ENCODE data around the gene EEF1A2. TPM values are rescaled to one million over a fixed set of nuclear protein-coding genes. Genes with fewer than 3 reads are reported as not detected.

The EEF1A2 gene
- total and polyA plus RNA-seq, 2 of the 4 experiments (the other 2 are of a cell fraction): 1.3 to 4.6 TPM

- dilution Hi-C loops (cut with HindIII; ENCODE audit: low sequenced_read_pairs, unreplicated experiment) (no loop called here), intact Hi-C loops (cut with micrococcal nuclease) (no loop called here), in situ Hi-C loops (cut with MboI; ENCODE audit: low sequenced_read_pairs) (no loop called here)
- H4K91ac ChIP-seq (ENCODE audit: insufficient read depth, low read depth, low read length): no peak overlapping the region
- no TSS peak for BruUV-seq (replicated peaks)
- ChIA-PET POLR2A (ENCODE audit: unreplicated experiment) (no interaction called here), CTCF (no interaction called here)
- H3K9me1 ChIP-seq (ENCODE audit: insufficient read depth, low read length): no peaks in the 10 kb centered on the region
- no peak overlapping the region for H2AK5ac ChIP-seq (ENCODE audit: low read depth, low read length)
- H2BK5ac ChIP-seq (ENCODE audit: low read depth, low read length, poor library complexity, severe bottlenecking): no peak overlapping the region
- no peak overlapping the region for H3K56ac ChIP-seq (ENCODE audit: extremely low read depth, insufficient read depth, low read length)
- H3K27me3 ChIP-seq (ENCODE audit: control insufficient read depth, insufficient read depth, low read length): peaks cover 27% of the 10 kb centered on the region; the same call in 1 of the 2 replicates
- H3K18ac ChIP-seq (ENCODE audit: low read depth, low read length): no peak overlapping the region
- no peak overlapping the region for H3K4me3 ChIP-seq (ENCODE audit: insufficient read depth, low read depth, low read length)
- ATAC-seq (ENCODE audit: low read depth) (no peak), DNase-seq (no peak)
- no peak overlapping the region for H2BK20ac ChIP-seq (ENCODE audit: low read depth, low read length)
- H3K23ac ChIP-seq (ENCODE audit: low read depth, low read length): no peak overlapping the region
- H4K8ac ChIP-seq (ENCODE audit: low read depth in 2 of 2, low read length in 2 of 2): no peak overlapping the region
- no peak overlapping the region for H3K4me2 ChIP-seq (ENCODE audit: low read depth, low read length)
- WGBS, 2 experiments (ENCODE audit: extremely low coverage in 2 of 2, insufficient read length in 1 of 2): 75% methylated on average over 6 of the region's 10 CpGs; no CpG with 5 or more reads in 1 of the 2 experiments
- TF ChIP-seq MXI1 (IDR thresholded peaks at IDR 0.05; ENCODE audit: borderline replicate concordance, low read depth, low read length): no peak
- no peak for TF ChIP-seq NFE2L2 (IDR thresholded peaks at IDR 0.05; ENCODE audit: low read depth, low read length)
- TF ChIP-seq RAD21 (IDR thresholded peaks at IDR 0.05; ENCODE audit: low read length): no peak
- no peak for TF ChIP-seq MAZ (IDR thresholded peaks at IDR 0.05; ENCODE audit: borderline replicate concordance, low read depth, low read length)
- TF ChIP-seq CHD1 (IDR thresholded peaks at IDR 0.05; ENCODE audit: low read depth, low read length): no peak
- no peak for TF ChIP-seq RFX5 (IDR thresholded peaks at IDR 0.05; ENCODE audit: low read depth, low read length)
- TF ChIP-seq POLR2A (IDR thresholded peaks at IDR 0.05; ENCODE audit: low read depth, low read length): no peak
- TF ChIP-seq FOS (IDR thresholded peaks at IDR 0.05; ENCODE audit: low read depth, low read length): no peak
- no peaks in the 10 kb centered on the region for H3K36me3 ChIP-seq (ENCODE audit: control insufficient read depth, insufficient read depth, low read length)
- no peaks in the 10 kb centered on the region for H3K9me3 ChIP-seq (ENCODE audit: control insufficient read depth, insufficient read depth, low read length)
- no peak overlapping the region for H3K4ac ChIP-seq (ENCODE audit: low read depth, low read length)
- no peak overlapping the region for H2BK15ac ChIP-seq (ENCODE audit: low read depth, low read length)
- H3K9ac ChIP-seq (ENCODE audit: low read depth, low read length): no peak overlapping the region
- H3K27ac ChIP-seq (ENCODE audit: insufficient read depth, low read length): no peak overlapping the region
- H4K20me1 ChIP-seq (ENCODE audit: insufficient read depth, low read length): no peaks in the 10 kb centered on the region
- no peak overlapping the region for H2BK120ac ChIP-seq (ENCODE audit: low read depth, low read length)
- no peak overlapping the region for H2AFZ ChIP-seq (replicated peaks; ENCODE audit: low read length, poor library complexity)
- no peak overlapping the region for H4K5ac ChIP-seq (ENCODE audit: low read depth, low read length)
- no peak overlapping the region for H3K14ac ChIP-seq (replicated peaks; ENCODE audit: low read depth, low read length)
- H2AK9ac ChIP-seq (replicated peaks; ENCODE audit: low read depth, low read length, poor library complexity): no peak overlapping the region
- H3K4me1 ChIP-seq (ENCODE audit: control insufficient read depth, insufficient read depth, low read length): peaks cover 3% of the 10 kb centered on the region; the same call in 1 of the 2 replicates
- H3K79me1 ChIP-seq (ENCODE audit: low read depth in 1 of 2, low read length in 2 of 2): no peaks in the 10 kb centered on the region
These were observed 44.2 kb upstream of the EEF1A2 start for GRCh38 chr20:63543131-63543530.

Measured in IMR-90 (cell line).